ENCODE data around the gene AK2.

DNA sequence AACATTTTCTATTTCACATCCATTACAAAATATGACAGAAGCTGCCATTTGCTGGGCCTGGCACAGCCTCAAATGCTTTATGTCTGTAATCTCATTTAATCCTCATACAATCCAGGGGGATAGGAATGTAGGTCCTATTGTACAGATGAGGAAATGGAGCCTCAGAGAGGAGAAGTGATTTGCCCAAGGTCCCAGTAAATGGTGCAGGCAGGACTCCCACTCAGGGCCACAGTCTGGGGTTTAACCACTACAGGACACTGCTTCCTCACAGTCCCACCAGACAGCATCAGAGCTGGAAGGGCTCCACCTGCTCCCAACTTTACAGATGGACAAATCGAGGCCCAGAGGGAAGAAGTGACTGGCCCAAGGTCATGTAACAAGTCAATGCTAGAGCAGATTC lies 51.5 kb downstream of the AK2 start:
- TF ChIP-seq CTCF (IDR thresholded peaks at IDR 0.05; ENCODE audit: low read length) (no peak), EZH2 (optimal IDR thresholded peaks at IDR 0.05; ENCODE audit: low read depth, low read length) (no peak), EZH2phosphoT487 (IDR thresholded peaks at IDR 0.05; ENCODE audit: low read length) (no peak)

All from MM.1S (cell line).